Activated B cell treated with CpG ODN at 0.5 μM for 24 hours (primary cell): ENCODE results near the gene POMC. TPM values are rescaled to one million over a fixed set of nuclear protein-coding genes. Genes with fewer than 3 reads are reported as not detected.

Experiments
- ATAC-seq: fragments of 200-7000 bp; cut with Tn5 transposase; one replicate; pipeline ENCODE4 v1.10.0; 2021; ENCODE audit warnings: low read depth, mild to moderate bottlenecking, moderate library complexity
- CTCF ChIA-PET: fragments of 350-600 bp; sonication (Branson Sonifier 250); formaldehyde crosslinking; loops from one replicate; lab custom pipeline; 2021; ENCODE audit warnings: antibody characterized with exemption; lab: Charles Lee
- POLR2A ChIA-PET: fragments of 350-600 bp; sonication (Branson Sonifier 250); formaldehyde crosslinking; loops from one replicate; lab custom pipeline; 2021; ENCODE audit warnings: antibody characterized with exemption; lab: Charles Lee
- DNase-seq: peaks from one replicate; pipeline ENCODE4 v3.0.0; 2022
- H3K27ac Mint-ChIP-seq: one replicate; pipeline ENCODE4 v1.8.0; 2020; ENCODE audit warnings: mixed read lengths
- H3K27me3 Mint-ChIP-seq: one replicate; pipeline ENCODE4 v1.8.0; 2021; ENCODE audit warnings: mixed read lengths
- H3K36me3 Mint-ChIP-seq: one replicate; pipeline ENCODE4 v1.8.0; 2021; ENCODE audit warnings: low read depth, mixed read lengths
- H3K4me1 Mint-ChIP-seq: one replicate; pipeline ENCODE4 v1.8.0; 2021; ENCODE audit warnings: mixed read lengths
- H3K4me3 Mint-ChIP-seq: one replicate; pipeline ENCODE4 v1.8.0; 2020; ENCODE audit warnings: mild to moderate bottlenecking, mixed read lengths
- H3K9me3 Mint-ChIP-seq: one replicate; pipeline ENCODE4 v1.8.0; 2020; ENCODE audit warnings: mixed read lengths
- intact Hi-C: fragments of 100-400 bp; cut with micrococcal nuclease; formaldehyde crosslinking; loops from one replicate; pipeline ENCODE4 v1.15.1; 2024
- total RNA-seq: library from RNA; stranded (reverse); gene quantifications from 2 replicates; pipeline ENCODE4 v1.2.3, GENCODE V29; 2022
- TF ChIP-seq, protein P1 (sequence below): fragments of 200-600 bp; IDR thresholded peaks from one replicate; pipeline ENCODE4 v1.8.0; 2022; ENCODE audit warnings: antibody characterized with exemption, mild to moderate bottlenecking

POMC gene
- total RNA-seq, 1 donor from 2014 or later: 3.2 TPM

DNA sequence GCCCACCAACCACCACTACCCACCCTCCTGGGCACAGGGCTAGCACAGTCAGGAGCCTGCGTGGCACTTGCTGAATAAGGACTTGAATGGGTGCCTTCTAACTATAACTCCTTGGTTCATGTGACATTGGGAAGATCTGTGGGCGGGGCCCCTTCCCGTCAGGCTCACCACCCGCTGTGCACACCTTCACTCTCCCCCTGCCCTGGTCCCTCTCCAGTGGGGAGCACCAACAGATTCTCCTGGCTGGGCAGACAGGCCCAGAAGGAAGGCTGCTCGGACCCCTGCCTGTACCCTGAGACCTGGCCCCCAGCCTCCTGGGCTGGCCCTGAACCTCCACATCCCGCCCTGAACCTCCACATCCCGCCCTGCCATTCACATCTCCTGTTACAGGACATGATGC is 33.4 kb upstream of the POMC start:
- intact Hi-C loops: loop anchor here (2.0 kb wide), 1 partner anchor 25 kb away; no protein-coding TSS in a partner anchor
- no peaks in the 10 kb centered on the region for H3K36me3 Mint-ChIP-seq
- no peak overlapping the region for H3K4me3 Mint-ChIP-seq
- ATAC-seq (no peak), DNase-seq (no peak)
- H3K4me1 Mint-ChIP-seq: peaks cover 22% of the 10 kb centered on the region
- POLR2A ChIA-PET: no interaction called here
- H3K9me3 Mint-ChIP-seq: no peaks in the 10 kb centered on the region
- CTCF ChIA-PET: no interaction called here
- no peaks in the 10 kb centered on the region for H3K27me3 Mint-ChIP-seq
- no peak overlapping the region for H3K27ac Mint-ChIP-seq
- TF ChIP-seq, protein P1, sequence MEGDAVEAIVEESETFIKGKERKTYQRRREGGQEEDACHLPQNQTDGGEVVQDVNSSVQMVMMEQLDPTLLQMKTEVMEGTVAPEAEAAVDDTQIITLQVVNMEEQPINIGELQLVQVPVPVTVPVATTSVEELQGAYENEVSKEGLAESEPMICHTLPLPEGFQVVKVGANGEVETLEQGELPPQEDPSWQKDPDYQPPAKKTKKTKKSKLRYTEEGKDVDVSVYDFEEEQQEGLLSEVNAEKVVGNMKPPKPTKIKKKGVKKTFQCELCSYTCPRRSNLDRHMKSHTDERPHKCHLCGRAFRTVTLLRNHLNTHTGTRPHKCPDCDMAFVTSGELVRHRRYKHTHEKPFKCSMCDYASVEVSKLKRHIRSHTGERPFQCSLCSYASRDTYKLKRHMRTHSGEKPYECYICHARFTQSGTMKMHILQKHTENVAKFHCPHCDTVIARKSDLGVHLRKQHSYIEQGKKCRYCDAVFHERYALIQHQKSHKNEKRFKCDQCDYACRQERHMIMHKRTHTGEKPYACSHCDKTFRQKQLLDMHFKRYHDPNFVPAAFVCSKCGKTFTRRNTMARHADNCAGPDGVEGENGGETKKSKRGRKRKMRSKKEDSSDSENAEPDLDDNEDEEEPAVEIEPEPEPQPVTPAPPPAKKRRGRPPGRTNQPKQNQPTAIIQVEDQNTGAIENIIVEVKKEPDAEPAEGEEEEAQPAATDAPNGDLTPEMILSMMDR: no peak

DNA sequence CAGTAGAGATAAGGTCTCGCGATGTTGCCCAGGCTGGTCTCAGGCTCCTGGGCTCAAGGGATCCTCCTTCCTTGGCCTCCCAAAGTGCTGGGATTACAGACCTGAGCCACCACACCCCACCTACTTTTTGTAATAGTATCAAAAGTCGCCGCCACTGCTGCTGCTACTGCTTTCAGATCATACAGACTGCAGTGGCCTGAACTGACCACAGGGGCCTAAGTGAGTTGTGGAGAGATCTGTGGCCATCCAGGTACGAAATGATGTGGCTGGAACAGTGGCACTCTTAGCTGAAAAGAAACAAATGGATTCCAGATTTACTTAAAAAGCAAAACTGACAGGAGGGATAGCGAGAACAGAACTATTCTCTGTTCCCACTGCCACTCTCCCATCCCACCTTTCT is 32.9 kb upstream of the POMC start:
- Mint-ChIP-seq H3K27me3 (no peaks in the 10 kb centered on the region), H3K27ac (no peak overlapping the region), H3K9me3 (no peaks in the 10 kb centered on the region), H3K4me3 (no peak overlapping the region), H3K36me3 (no peaks in the 10 kb centered on the region), H3K4me1 (peaks cover 24% of the 10 kb centered on the region)
- DNase-seq (no peak), ATAC-seq (no peak)
- POLR2A ChIA-PET: no interaction called here
- CTCF ChIA-PET: no interaction called here
- TF ChIP-seq, protein P1: no peak
- intact Hi-C loops: no loop called here

DNA sequence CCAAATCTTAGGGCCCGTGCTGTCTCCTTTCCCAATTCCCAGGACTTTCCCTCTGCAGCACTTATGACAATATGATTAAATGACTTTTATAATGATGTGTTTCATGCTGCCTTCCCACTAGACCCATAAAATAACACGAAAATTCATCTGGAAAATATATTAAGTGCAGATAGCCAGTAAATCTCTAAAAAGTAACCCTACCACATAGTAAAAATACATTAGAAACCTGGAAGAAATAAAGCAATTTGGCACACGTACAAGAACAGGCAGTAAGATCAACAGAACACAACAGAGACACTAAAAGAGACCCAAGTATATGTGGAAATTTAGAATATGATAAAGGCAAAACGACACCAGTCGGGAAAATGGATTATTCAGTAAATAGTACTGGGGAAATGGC is 30.2 kb upstream of the POMC start:
- TF ChIP-seq, protein P1: no peak
- no peaks in the 10 kb centered on the region for H3K27me3 Mint-ChIP-seq
- ATAC-seq (no peak), DNase-seq (no peak)
- ChIA-PET CTCF (no interaction called here), POLR2A (no interaction called here)
- no peaks in the 10 kb centered on the region for H3K9me3 Mint-ChIP-seq
- no peak overlapping the region for H3K27ac Mint-ChIP-seq
- no peak overlapping the region for H3K4me3 Mint-ChIP-seq
- no peaks in the 10 kb centered on the region for H3K36me3 Mint-ChIP-seq
- peaks cover 19% of the 10 kb centered on the region for H3K4me1 Mint-ChIP-seq
- intact Hi-C loops: no loop called here

DNA sequence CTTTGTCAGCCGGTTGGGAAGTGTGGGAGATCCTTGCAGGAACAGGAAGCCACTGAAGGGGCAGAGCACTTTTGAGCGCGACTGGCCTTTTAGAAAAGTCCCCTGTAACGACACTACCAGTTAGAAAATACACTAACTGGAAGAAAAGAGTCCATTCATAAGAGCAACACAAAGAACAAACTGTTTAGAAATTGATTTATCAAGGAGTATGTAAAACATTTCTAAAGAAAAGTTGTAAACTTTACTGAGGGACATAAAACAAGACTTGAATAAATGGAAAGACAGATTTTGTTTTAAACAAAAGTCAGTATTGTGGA is 29.8 kb upstream of the POMC start:
- no peaks in the 10 kb centered on the region for H3K36me3 Mint-ChIP-seq
- no peak overlapping the region for H3K27ac Mint-ChIP-seq
- ChIA-PET POLR2A (interaction anchor here (1.0 kb wide), 1 partner anchor 32 kb away, joined by 4 read pairs; no protein-coding TSS in a partner anchor), CTCF (interaction anchor here (1.3 to 4.1 kb wide), 2 partner anchors 9 to 31 kb away, joined by 4 to 73 read pairs; partner anchors contain the start of gene POMC)
- no peaks in the 10 kb centered on the region for H3K27me3 Mint-ChIP-seq
- DNase-seq: no peak
- ATAC-seq: no peak
- H3K9me3 Mint-ChIP-seq: no peaks in the 10 kb centered on the region
- TF ChIP-seq, protein P1: no peak
- peaks cover 17% of the 10 kb centered on the region for H3K4me1 Mint-ChIP-seq
- H3K4me3 Mint-ChIP-seq: no peak overlapping the region
- intact Hi-C loops: no loop called here

DNA sequence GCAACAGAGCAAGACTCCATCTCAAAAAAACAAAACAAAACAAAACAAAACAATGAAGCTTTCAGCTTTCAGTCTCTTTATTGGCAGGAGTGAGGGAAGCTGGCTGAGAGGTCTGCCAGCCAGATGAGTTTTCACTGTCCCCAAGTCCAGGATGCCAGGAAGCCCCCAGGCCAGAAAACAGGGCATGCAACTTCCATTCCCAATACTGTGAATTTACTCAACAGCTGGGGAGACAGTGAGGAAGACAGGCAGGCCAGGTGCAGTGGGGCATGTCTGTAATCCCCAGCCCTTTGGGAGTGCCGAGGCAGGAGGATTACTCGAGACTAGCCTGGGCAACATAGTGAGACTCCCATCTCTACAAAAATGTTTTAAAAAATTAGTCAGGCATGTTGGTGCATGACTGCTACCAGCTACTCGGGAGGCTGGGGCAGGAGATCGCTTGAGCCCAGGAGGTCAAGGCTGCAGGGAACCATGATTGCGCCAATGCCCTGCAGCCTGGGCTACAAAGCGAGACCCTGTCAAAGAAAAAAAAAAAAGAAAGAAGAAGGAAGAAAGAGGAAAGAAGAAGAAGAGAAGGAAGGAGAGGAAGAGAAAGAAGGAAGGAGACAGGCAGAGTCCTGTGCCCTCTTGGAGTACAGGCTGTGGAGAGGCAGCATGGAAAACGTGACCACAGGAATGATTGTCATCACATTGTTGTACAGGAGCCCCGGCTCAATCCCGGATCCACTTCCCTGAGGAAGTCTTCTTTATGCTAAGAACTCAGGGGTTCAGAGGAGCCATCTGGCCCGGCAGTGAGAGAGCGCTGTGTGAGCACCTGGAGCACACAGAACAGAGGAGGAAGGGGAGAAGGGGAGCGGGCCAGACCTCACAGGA is 29.2 kb upstream of the POMC start:
- no peaks in the 10 kb centered on the region for H3K36me3 Mint-ChIP-seq
- ATAC-seq (no peak), DNase-seq (no peak)
- no peaks in the 10 kb centered on the region for H3K27me3 Mint-ChIP-seq
- TF ChIP-seq, protein P1: no peak
- intact Hi-C loops: loop anchor here (2.0 kb wide), 1 partner anchor 371 kb away; no protein-coding TSS in a partner anchor
- peaks cover 15% of the 10 kb centered on the region for H3K4me1 Mint-ChIP-seq
- H3K9me3 Mint-ChIP-seq: no peaks in the 10 kb centered on the region
- H3K4me3 Mint-ChIP-seq: no peak overlapping the region
- POLR2A ChIA-PET: interaction anchor here (1.0 to 1.2 kb wide), 2 partner anchors 13 to 31 kb away, joined by 4 to 5 read pairs; no protein-coding TSS in a partner anchor
- no peak overlapping the region for H3K27ac Mint-ChIP-seq
- CTCF ChIA-PET: interaction anchor here (0.6 to 4.1 kb wide), 4 partner anchors 9 to 789 kb away, joined by 4 to 73 read pairs (median 7); partner anchors contain the start of gene POMC
